GM19043 (cell line): ENCODE data around the gene OSR1.
"Not testable (repeated sequence)": the region's sequence is repeated elsewhere in the genome, so short reads cannot be mapped to it uniquely, and the experiment has no call there.

Experiments used
- ATAC-seq: cut with Tn5 transposase; IDR thresholded peaks from one replicate; pipeline ENCODE4 v1.9.1; 2021; ENCODE audit warnings: low read depth; ENCODE audit not compliant: unreplicated experiment

Gene OSR1

GRCh38 chr2:19337202-19337601 lies 21.2 kb downstream of the OSR1 start:
- ATAC-seq: no peak

DNA sequence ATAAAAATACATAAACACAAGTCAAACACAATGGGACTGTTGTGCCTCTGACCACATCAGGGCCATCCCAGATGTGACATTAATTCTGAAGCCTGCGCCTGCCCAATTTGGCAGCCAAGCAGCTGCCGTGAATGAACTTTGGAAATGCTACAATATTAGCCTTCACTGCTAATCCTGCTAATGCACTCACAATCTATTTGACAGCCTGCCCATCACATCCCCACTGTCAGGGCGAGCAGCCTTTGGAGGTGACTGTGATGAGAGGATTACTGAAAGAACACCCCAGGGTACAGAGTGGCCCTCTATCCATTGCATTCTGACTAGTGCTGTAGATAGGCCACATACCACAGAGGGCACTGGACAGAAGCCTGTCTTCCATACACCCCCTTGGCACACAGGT lies 21.6 kb downstream of the OSR1 start:
- ATAC-seq: no peak

- no peak for ATAC-seq
Measured at GRCh38 chr2:19332503-19332902, 25.9 kb downstream of the OSR1 start.

- ATAC-seq: no peak
Measured at GRCh38 chr2:19331450-19331849, 27.0 kb downstream of the OSR1 start.

GRCh38 chr2:19330436-19330835 lies 28.0 kb downstream of the OSR1 start:
- ATAC-seq: no peak

DNA sequence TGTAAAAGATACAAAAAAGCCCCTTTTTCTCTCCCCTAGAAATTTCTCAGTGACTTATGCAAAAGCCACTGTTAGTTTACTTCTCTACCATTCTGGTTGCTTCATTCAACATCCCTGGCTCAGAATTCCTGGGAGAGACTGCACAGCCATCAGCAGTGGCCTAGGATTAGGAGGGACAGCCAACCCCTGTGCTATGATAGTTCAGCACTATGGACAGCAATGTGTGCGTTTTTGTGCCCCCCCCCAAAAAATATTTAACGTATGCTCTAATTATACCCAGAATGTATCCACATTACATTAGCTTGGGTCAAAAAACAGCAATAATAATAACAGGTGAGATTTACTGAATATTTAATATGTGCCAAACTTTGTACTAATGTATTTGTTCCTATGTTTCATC lies 29.0 kb downstream of the OSR1 start:
- ATAC-seq: no peak

- ATAC-seq: no peak
Measured at GRCh38 chr2:19327496-19327895, 30.9 kb downstream of the OSR1 start.

DNA sequence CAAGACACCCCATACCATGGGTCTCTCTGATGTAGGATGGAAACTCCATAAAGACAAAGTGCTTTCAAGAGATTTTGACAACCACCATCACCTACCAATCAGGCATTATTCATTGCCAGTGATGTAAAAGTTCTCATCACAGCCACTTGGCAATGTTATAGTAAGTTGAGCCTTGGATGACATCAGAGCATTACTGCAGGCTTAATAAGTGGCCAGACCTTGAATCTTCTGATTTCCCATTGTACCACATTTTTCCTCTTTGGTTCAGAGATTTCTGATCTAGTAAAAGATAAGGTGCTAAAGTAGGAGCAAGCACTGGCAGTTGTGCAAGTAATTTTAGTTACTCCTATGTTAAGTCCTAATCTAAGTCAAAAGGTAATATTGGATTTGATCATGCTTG lies 36.5 kb downstream of the OSR1 start:
- no peak for ATAC-seq

DNA sequence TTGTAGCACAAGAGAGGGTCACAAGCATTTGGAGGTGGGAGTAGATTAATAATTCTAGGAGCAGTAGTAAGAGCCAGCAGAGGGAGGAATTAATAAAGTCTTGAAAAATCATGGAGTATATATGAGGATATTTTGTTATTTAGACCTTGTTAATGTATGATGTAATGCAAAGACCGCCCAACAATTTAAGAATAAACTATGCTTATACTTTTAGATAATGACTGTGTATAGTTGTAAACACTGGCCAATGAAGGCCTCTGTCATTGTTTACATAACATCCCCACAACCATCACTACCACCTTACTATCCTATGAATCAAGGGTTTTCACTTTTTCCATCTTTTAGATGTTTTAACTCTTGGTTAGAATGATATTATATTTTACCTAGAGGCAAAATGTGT lies 37.6 kb downstream of the OSR1 start:
- ATAC-seq: no peak

DNA sequence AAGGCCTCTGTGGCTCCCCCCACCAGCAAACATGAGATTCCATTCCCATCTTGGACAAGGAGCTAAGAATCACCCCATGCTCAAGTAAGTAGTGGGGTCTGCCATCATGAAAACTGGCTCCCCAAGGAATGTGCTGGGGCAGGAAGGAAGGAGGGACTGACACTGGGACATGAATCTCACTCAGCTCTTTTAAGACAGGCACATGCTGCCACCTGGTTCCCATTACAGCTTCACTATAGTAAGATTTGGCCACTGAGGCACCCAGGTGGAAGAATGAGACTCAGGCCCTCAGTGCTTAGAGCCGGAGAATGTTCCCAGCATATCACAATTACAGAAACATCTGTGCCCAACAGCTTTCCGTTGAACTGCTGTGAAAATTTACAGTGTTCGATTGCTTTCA lies 38.7 kb downstream of the OSR1 start:
- no peak for ATAC-seq

DNA sequence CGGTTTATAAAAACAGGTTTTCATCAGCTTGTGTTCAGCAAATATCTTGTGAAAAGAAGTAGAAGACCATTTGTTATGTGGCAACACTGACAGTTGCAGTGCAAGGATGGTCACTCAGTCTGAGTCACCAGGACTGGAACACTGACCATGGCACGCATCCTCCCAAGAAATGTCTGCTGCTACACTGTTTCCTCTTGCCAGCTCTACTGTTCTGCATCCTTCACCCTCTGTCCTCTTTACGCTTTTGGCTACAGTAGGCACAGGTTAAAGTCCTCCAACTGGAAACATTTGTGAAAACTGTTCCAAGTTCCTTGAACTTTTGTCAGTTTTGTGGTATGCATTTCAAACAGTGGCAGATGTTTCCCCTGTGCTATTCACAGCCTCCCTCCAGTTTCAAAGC lies 39.4 kb downstream of the OSR1 start:
- ATAC-seq: no peak

GRCh38 chr2:19313553-19313952 lies 44.9 kb downstream of the OSR1 start:
- no peak for ATAC-seq

DNA sequence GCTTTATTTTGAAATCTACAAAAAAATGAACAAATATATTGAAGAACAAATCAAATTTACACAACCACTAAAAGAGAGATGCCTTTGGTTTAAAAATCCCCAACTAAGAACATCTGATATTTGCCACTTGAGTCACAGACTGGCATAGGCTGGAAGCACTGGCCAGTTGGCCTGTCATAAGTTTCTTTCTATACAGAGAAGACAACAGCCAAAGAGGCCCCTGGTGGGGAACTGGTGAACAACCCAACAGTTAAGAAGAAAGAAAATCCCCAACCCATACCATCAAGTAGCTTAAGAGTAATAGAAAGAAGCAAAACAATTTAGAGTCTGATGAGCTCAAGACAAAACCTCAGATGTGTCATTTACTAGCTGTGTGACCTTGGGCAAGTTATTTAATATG lies 45.5 kb downstream of the OSR1 start:
- peak; percentile 63 for ATAC-seq

DNA sequence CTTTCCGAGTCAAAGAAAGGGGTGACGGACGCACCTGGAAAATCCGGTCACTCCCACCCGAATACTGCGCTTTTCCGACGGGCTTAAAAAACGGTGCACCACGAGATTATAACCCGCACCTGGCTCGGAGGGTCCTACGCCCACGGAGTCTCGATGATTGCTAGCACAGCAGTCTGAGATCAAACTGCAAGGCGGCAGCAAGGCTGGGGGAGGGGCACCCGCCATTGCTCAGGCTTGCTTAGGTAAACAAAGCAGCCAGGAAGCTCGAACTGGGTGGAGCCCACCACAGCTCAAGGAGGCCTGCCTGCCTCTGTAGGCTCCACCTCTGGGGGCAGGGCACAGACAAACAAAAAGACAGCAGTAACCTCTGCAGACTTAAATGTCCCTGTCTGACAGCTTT lies 52.4 kb downstream of the OSR1 start:
- not testable (repeated sequence) for ATAC-seq

DNA sequence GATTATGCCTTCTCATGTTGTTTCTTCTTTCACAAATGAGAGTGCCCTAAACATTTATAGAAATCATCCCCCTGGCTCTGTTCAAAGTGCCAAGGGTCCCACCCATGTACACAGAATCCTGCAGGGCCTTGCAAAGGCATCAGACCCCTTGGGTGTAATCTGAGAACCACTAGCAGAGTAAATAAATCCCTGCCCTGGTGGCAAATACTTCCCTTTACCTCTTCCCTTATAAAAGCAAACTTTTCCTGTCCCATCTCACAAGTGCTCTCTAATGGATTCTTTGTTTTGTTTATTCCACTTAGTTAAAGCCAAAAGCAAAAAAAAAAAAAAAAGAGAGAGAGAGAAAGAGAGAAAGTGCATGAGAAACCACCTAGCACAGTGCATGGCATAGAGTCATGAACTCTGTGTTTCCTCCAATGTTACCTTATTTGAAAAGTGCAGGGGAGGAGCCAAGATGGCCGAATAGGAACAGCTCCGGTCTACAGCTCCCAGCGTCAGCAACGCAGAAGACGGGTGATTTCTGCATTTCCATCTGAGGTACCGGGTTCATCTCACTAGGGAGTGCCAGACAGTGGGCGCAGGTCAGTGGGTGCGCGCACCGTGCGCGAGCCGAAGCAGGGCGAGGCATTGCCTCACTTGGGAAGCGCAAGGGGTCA lies 52.9 kb downstream of the OSR1 start:
- ATAC-seq: not testable (repeated sequence)

GRCh38 chr2:19301706-19302105 lies 56.7 kb downstream of the OSR1 start:
- ATAC-seq: no peak
